ENCODE data around the gene SLC22A25. TPM values are rescaled to one million over a fixed set of nuclear protein-coding genes. Genes with fewer than 3 reads are reported as not detected.

SLC22A25 gene
- total and polyA plus RNA-seq, 2 of the 13 experiments (the other 11 are each of a cell fraction or from before 2014, with no cell fraction given): 0.18 to 0.42 TPM

DNA sequence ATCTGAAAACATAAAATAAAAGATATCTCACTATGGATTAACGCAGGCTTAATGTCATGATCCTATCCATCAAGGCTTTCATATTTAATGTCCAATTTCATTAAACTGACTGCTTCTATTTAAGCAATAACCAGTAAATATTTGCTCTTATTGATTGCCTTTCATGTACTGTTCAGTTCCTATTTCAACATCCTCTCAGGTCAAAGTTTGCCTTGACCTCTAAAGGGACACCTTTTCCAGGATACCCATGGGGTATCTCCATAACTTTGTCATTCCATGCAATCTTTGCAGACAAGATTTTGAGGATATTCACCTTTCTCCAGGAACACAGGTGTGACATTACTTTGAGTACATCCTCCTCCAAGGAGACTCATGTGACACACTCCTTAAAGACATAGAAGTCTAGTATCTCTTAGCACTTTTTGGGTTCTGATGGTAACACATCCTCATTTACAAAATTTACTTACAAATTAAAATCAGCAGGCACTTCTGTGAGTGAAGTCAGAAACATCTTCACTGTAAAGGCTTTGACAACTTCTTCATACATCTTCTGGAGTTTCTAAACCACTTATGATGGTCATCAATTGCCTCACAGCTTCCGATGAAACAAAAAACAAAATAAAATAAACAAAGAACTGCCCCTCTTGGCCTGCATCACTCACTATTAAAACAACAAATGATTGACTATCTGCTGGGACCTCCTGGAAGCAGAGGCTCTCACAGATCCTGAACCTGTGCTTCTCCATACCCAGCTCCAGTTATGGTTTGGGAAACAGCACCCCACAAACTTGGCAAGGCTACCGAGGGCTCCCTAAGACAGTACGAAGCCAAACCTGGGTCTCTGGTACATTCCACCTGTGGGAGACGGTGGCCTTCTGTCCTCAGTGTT, 7.0 kb upstream of the SLC22A25 start (continued):
- TF ChIP-seq LRRFIP1 (CRISPR knock-in tag; conservative IDR thresholded peaks at IDR 0.05): no peak
- TF ChIP-seq ZKSCAN5 (CRISPR knock-in tag; IDR thresholded peaks at IDR 0.05): no peak
- no peak for TF ChIP-seq CC2D1A (CRISPR knock-in tag; IDR thresholded peaks at IDR 0.05)
- no peak for TF ChIP-seq ZFAT (CRISPR knock-in tag; conservative IDR thresholded peaks at IDR 0.05)
- TF ChIP-seq ESRRA (CRISPR knock-in tag; IDR thresholded peaks at IDR 0.05; ENCODE audit: low read depth): peak; percentile 86; the same call in 1 of the 2 replicates
- TF ChIP-seq HNRNPK (IDR thresholded peaks at IDR 0.05; ENCODE audit: low read depth, low read length, poor library complexity, severe bottlenecking): no peak
- peak; percentile 97 for TF ChIP-seq RCOR2 (CRISPR knock-in tag; IDR thresholded peaks at IDR 0.05)
- TF ChIP-seq, protein P1, sequence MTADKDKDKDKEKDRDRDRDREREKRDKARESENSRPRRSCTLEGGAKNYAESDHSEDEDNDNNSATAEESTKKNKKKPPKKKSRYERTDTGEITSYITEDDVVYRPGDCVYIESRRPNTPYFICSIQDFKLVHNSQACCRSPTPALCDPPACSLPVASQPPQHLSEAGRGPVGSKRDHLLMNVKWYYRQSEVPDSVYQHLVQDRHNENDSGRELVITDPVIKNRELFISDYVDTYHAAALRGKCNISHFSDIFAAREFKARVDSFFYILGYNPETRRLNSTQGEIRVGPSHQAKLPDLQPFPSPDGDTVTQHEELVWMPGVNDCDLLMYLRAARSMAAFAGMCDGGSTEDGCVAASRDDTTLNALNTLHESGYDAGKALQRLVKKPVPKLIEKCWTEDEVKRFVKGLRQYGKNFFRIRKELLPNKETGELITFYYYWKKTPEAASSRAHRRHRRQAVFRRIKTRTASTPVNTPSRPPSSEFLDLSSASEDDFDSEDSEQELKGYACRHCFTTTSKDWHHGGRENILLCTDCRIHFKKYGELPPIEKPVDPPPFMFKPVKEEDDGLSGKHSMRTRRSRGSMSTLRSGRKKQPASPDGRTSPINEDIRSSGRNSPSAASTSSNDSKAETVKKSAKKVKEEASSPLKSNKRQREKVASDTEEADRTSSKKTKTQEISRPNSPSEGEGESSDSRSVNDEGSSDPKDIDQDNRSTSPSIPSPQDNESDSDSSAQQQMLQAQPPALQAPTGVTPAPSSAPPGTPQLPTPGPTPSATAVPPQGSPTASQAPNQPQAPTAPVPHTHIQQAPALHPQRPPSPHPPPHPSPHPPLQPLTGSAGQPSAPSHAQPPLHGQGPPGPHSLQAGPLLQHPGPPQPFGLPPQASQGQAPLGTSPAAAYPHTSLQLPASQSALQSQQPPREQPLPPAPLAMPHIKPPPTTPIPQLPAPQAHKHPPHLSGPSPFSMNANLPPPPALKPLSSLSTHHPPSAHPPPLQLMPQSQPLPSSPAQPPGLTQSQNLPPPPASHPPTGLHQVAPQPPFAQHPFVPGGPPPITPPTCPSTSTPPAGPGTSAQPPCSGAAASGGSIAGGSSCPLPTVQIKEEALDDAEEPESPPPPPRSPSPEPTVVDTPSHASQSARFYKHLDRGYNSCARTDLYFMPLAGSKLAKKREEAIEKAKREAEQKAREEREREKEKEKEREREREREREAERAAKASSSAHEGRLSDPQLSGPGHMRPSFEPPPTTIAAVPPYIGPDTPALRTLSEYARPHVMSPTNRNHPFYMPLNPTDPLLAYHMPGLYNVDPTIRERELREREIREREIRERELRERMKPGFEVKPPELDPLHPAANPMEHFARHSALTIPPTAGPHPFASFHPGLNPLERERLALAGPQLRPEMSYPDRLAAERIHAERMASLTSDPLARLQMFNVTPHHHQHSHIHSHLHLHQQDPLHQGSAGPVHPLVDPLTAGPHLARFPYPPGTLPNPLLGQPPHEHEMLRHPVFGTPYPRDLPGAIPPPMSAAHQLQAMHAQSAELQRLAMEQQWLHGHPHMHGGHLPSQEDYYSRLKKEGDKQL (CRISPR knock-in tag; IDR thresholded peaks at IDR 0.05; ENCODE audit: low read depth): peak; percentile 97
- peak; percentile 75; the same call in 1 of the 2 replicates for TF ChIP-seq ZBTB20 (CRISPR knock-in tag; IDR thresholded peaks at IDR 0.05; ENCODE audit: borderline replicate concordance, low read depth)
- TF ChIP-seq, protein P2, sequence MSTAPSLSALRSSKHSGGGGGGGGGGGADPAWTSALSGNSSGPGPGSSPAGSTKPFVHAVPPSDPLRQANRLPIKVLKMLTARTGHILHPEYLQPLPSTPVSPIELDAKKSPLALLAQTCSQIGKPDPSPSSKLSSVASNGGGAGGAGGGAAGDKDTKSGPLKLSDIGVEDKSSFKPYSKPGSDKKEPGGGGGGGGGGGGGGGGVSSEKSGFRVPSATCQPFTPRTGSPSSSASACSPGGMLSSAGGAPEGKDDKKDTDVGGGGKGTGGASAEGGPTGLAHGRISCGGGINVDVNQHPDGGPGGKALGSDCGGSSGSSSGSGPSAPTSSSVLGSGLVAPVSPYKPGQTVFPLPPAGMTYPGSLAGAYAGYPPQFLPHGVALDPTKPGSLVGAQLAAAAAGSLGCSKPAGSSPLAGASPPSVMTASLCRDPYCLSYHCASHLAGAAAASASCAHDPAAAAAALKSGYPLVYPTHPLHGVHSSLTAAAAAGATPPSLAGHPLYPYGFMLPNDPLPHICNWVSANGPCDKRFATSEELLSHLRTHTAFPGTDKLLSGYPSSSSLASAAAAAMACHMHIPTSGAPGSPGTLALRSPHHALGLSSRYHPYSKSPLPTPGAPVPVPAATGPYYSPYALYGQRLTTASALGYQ (CRISPR knock-in tag; IDR thresholded peaks at IDR 0.05): peak; percentile 96
- TF ChIP-seq KDM3A (CRISPR knock-in tag; IDR thresholded peaks at IDR 0.05; ENCODE audit: low read depth): peak; percentile 80; the same call in 1 of the 2 replicates
- no peak for TF ChIP-seq ZNF530 (CRISPR knock-in tag; IDR thresholded peaks at IDR 0.05; ENCODE audit: low read depth)
- no peak for TF ChIP-seq ZNF121 (CRISPR knock-in tag; IDR thresholded peaks at IDR 0.05)
- TF ChIP-seq DPF2 (CRISPR knock-in tag; IDR thresholded peaks at IDR 0.05; ENCODE audit: borderline replicate concordance, low read depth): peak; percentile 99
- TF ChIP-seq RORA (CRISPR knock-in tag; IDR thresholded peaks at IDR 0.05): no peak
- no peak for TF ChIP-seq SRSF4 (IDR thresholded peaks at IDR 0.05; ENCODE audit: low read depth, low read length, poor library complexity, severe bottlenecking)
- no peak for TF ChIP-seq HES4 (CRISPR knock-in tag; IDR thresholded peaks at IDR 0.05; ENCODE audit: borderline replicate concordance)

Data from HepG2 (cell line).